ENCODE results near the gene CCDC134. TPM values are rescaled to one million over a fixed set of nuclear protein-coding genes. Genes with fewer than 3 reads are reported as not detected.

CCDC134 gene
- polyA plus RNA-seq, 1 donor: 10.1 TPM

Other genes with a start within 250 kb of the CCDC134 start
- gene CSDC2, start 239.7 kb upstream of the CCDC134 start, polyA plus RNA-seq (ENCODE audit: insufficient read length): 4.9 TPM
- 49.1 TPM for gene PMM1, start 210.8 kb upstream of the CCDC134 start, polyA plus RNA-seq (ENCODE audit: insufficient read length)
- gene DESI1, start 179.6 kb upstream of the CCDC134 start, polyA plus RNA-seq (ENCODE audit: insufficient read length): 31.3 TPM
- gene XRCC6, start 179.4 kb upstream of the CCDC134 start, polyA plus RNA-seq (ENCODE audit: insufficient read length): 369 TPM
- 117 TPM for gene SNU13, start 111.8 kb upstream of the CCDC134 start, polyA plus RNA-seq (ENCODE audit: insufficient read length)
- gene MEI1, start 101.2 kb upstream of the CCDC134 start, polyA plus RNA-seq (ENCODE audit: insufficient read length): 4.6 TPM
- gene SREBF2, start 32.4 kb downstream of the CCDC134 start, polyA plus RNA-seq (ENCODE audit: insufficient read length): 86.7 TPM
- 0.38 TPM for gene SHISA8, start 114.4 kb downstream of the CCDC134 start, polyA plus RNA-seq (ENCODE audit: insufficient read length)
- 3.8 TPM for gene TNFRSF13C, start 126.1 kb downstream of the CCDC134 start, polyA plus RNA-seq (ENCODE audit: insufficient read length)
- 15.6 TPM for gene CENPM, start 146.5 kb downstream of the CCDC134 start, polyA plus RNA-seq (ENCODE audit: insufficient read length)
- gene SEPTIN3, start 168.8 kb downstream of the CCDC134 start, polyA plus RNA-seq (ENCODE audit: insufficient read length): 7.7 TPM
- gene WBP2NL, start 198.1 kb downstream of the CCDC134 start, polyA plus RNA-seq (ENCODE audit: insufficient read length): 8.4 TPM